HFFc6 (cell line): Measurements from ENCODE around the gene BLACAT1. TPM values are rescaled to one million over a fixed set of nuclear protein-coding genes. Genes with fewer than 3 reads are reported as not detected.

Experiments
- DNase-seq: peaks from one replicate; pipeline ENCODE4 v3.0.0-alpha.2; 2018
- H3K27ac Mint-ChIP-seq: 2 replicates; pipeline ENCODE4 v1.8.0; 2020; ENCODE audit warnings: mild to moderate bottlenecking, mixed read lengths
- H3K27me3 Mint-ChIP-seq: 2 replicates; pipeline ENCODE4 v1.8.0; 2021; ENCODE audit warnings: mild to moderate bottlenecking, moderate library complexity, mixed read lengths; ENCODE audit not compliant: insufficient read depth
- H3K36me3 Mint-ChIP-seq: 2 replicates; pipeline ENCODE4 v1.8.0; 2021; ENCODE audit warnings: low read depth, mixed read lengths
- H3K4me1 Mint-ChIP-seq: 2 replicates; pipeline ENCODE4 v1.8.0; 2020; ENCODE audit warnings: low read depth, mixed read lengths
- H3K4me3 Mint-ChIP-seq: 2 replicates; pipeline ENCODE4 v1.8.0; 2020; ENCODE audit warnings: mild to moderate bottlenecking, moderate library complexity, mixed read lengths
- H3K9me3 Mint-ChIP-seq: 2 replicates; pipeline ENCODE4 v1.8.0; 2020; ENCODE audit warnings: mild to moderate bottlenecking, mixed read lengths
- total RNA-seq, 6 experiments: library from RNA; stranded (reverse); fragmentation: NEBNext Ultra II Directional; extraction: Animal tissue kit (Norgen Biotek cat#: 25700); gene quantifications; 2 replicates in 1 of 6; 3 replicates in 5 of 6; pipeline ENCODE4 v1.2.3, GENCODE V29; 2021
- TF ChIP-seq, protein P1 (sequence below): fragments of 200-600 bp; sonication (generic); IDR thresholded peaks from 2 replicates; pipeline ENCODE4 v1.5.0; 2021; ENCODE audit warnings: antibody characterized with exemption, mild to moderate bottlenecking

Gene BLACAT1
- total RNA-seq, 6 experiments from 2014 or later: not detected

DNA sequence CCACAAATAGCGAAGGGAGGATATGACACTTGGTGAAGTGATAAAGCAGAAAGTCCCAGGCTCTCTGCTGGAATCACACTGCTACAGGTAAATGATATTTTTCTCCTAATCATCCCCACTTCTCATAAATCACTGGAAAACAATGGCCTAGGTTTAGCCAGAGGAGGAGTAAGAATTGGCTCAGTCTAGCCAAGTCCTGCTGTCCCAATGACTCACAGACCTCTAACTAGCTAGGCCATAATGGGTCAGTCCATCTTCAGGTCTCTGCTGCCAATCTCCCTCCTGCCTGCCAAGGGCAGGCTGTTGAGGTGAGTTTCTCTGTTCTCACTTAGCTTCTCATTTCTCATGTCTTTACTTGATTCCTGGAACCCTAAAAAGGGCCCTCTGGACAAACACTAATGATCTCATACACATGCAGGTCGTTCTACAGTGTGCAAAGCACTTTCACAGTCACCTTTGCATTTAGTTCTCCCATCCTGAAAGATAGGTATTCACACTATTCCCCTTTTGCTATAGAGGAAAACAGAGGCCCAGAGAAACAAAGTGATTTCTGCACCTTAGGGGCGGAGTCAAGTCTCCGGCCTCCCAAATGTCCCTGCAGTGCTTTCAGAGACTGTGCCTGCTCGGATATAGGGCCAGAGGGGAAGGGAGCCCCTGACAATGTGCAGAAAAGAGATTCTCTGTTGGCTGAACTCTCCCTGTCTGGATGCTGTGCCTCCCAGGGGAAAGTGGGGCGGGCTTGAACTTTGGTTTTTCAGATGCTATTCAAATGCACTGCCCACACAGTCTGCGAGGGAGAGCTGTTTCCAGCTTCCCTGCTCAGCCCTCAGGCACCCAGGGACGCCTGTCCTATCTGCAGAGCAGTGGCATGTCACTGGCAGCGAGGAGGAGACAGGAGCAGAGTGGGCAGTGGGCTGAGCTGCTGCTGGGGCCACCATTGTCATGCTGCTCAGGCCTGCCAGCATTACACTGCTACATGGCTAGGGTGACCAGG lies 44.7 kb upstream of the BLACAT1 start:
- H3K27me3 Mint-ChIP-seq: peaks cover 46% of the 10 kb centered on the region
- DNase-seq: peak; percentile 15
- no peaks in the 10 kb centered on the region; the same call in 1 of the 2 replicates for H3K4me1 Mint-ChIP-seq
- no peak overlapping the region for H3K27ac Mint-ChIP-seq
- H3K36me3 Mint-ChIP-seq: no peaks in the 10 kb centered on the region
- H3K4me3 Mint-ChIP-seq: no peak overlapping the region
- H3K9me3 Mint-ChIP-seq: no peaks in the 10 kb centered on the region
- TF ChIP-seq, protein P1, sequence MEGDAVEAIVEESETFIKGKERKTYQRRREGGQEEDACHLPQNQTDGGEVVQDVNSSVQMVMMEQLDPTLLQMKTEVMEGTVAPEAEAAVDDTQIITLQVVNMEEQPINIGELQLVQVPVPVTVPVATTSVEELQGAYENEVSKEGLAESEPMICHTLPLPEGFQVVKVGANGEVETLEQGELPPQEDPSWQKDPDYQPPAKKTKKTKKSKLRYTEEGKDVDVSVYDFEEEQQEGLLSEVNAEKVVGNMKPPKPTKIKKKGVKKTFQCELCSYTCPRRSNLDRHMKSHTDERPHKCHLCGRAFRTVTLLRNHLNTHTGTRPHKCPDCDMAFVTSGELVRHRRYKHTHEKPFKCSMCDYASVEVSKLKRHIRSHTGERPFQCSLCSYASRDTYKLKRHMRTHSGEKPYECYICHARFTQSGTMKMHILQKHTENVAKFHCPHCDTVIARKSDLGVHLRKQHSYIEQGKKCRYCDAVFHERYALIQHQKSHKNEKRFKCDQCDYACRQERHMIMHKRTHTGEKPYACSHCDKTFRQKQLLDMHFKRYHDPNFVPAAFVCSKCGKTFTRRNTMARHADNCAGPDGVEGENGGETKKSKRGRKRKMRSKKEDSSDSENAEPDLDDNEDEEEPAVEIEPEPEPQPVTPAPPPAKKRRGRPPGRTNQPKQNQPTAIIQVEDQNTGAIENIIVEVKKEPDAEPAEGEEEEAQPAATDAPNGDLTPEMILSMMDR: no peak

DNA sequence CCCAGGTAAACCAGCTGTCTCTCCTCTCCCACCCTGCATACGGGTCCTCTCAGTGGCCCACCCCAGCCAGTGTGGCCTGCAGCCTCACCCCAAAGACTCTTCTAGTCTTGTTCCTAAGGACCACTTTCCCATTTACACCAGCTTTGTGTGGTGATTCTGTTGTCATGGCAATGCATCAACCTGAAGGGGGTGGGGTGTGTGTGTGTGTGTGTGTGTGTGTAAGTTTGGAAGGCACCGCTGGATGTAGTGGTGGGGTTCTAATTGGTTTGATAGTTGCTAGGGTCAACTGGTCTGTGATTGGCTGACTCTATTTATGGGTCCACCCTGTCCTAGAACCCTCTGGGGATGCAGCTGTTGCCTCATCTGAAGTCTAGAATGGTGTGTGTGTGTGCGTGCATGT lies 43.9 kb upstream of the BLACAT1 start:
- Mint-ChIP-seq H3K4me1 (no peaks in the 10 kb centered on the region; the same call in 1 of the 2 replicates), H3K27me3 (peaks cover 46% of the 10 kb centered on the region), H3K9me3 (no peaks in the 10 kb centered on the region), H3K27ac (no peak overlapping the region), H3K36me3 (no peaks in the 10 kb centered on the region), H3K4me3 (no peak overlapping the region)
- no peak for DNase-seq
- TF ChIP-seq, protein P1: no peak

DNA sequence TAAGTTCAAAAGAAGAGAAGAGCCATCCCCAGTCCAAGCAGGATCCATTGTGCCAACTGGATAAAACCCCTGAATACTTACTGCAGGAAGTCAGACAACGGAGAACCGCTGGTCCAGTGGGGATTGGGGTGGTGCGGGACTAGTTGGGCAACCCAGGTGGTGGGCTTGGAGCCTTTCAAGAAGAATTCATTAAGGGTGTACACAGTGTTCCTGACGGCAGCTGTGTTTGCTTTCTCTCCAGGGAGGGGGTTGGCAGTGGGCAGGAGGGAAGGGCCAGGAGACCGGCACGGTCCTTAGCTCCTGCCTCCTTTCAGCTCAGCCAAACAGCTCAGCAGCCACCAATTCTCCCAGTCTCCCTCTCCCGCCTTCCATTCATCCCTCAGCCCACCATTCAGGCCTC lies 41.5 kb upstream of the BLACAT1 start:
- DNase-seq: no peak
- H3K9me3 Mint-ChIP-seq: no peaks in the 10 kb centered on the region
- peaks cover 40% of the 10 kb centered on the region for H3K27me3 Mint-ChIP-seq
- H3K4me1 Mint-ChIP-seq: peaks cover 8% of the 10 kb centered on the region
- TF ChIP-seq, protein P1: no peak
- H3K27ac Mint-ChIP-seq: no peak overlapping the region
- H3K4me3 Mint-ChIP-seq: no peak overlapping the region
- H3K36me3 Mint-ChIP-seq: no peaks in the 10 kb centered on the region

DNA sequence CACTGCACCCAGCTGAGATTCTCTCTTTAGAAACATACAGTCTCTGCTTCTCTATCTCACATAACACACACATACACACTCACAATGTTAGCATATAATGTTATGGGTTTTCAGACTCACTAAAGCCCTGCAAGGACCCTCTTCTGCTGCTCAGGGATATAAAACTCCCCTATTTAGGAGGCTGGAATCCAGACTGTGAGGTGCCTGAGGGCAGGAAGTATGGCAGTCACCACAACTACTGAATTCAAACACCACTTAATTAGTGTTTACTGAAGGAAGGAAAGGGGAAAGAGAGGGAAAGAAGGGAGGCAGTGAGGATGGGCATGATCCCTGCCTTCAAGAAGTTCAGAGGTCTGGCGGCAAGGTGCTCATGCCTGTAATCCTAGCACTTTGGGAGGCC lies 40.8 kb upstream of the BLACAT1 start:
- Mint-ChIP-seq H3K4me3 (no peak overlapping the region), H3K27me3 (peaks cover 39% of the 10 kb centered on the region), H3K4me1 (peaks cover 8% of the 10 kb centered on the region), H3K9me3 (no peaks in the 10 kb centered on the region), H3K36me3 (no peaks in the 10 kb centered on the region), H3K27ac (no peak overlapping the region)
- TF ChIP-seq, protein P1: no peak
- no peak for DNase-seq

DNA sequence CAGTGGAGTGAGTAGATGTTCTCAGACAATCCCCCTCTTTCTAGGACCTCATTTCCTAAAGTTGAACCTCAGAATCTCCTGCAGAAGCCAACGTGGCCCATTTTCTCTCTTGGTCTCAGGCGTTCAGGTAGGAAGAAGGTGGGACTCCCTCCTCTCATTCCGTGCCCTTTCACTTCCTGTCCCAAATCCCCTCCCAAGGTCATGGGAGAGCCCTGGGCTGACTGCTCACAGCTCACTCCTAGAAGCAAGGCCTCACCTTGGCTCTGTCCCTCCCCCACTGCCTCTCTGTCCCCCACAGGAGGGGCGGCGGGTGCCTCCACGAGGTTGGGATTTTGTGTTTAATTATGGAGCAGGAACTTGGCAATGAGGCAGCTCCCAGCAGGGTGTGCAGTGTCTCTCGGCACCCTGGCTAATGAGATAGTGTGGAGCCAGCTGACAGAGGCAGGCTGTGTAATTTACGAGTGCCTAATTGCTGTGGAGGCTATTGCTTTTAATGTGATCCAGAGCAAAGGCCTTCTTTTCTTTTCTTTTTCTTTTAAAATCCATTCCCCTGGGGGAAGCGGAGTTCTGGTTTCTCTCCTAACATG lies 39.5 kb upstream of the BLACAT1 start:
- Mint-ChIP-seq H3K4me3 (no peak overlapping the region), H3K27me3 (peaks cover 39% of the 10 kb centered on the region), H3K36me3 (no peaks in the 10 kb centered on the region), H3K9me3 (no peaks in the 10 kb centered on the region), H3K4me1 (peaks cover 8% of the 10 kb centered on the region), H3K27ac (no peak overlapping the region)
- no peak for DNase-seq
- TF ChIP-seq, protein P1: no peak
